IPS-18a (cell line): ENCODE results near the gene KIF20B.

Source experiments
- H3K27ac ChIP-seq: one replicate; pipeline ENCODE4 v1.5.1; 2013; ENCODE audit warnings: low read length
- H3K27me3 ChIP-seq: one replicate; pipeline ENCODE4 v1.6.1; 2013; ENCODE audit warnings: mild to moderate bottlenecking, low read length; ENCODE audit not compliant: control insufficient read depth, insufficient read depth
- H3K36me3 ChIP-seq: one replicate; pipeline ENCODE4 v1.6.1; 2013; ENCODE audit warnings: low read depth, low read length; ENCODE audit not compliant: control insufficient read depth
- H3K4me1 ChIP-seq: one replicate; pipeline ENCODE4 v1.6.1; 2013; ENCODE audit warnings: low read depth, low read length; ENCODE audit not compliant: control insufficient read depth
- H3K4me3 ChIP-seq: one replicate; pipeline ENCODE4 v1.5.1; 2013; ENCODE audit warnings: low read length
- H3K9ac ChIP-seq: one replicate; pipeline ENCODE4 v1.6.1; 2013; ENCODE audit warnings: mild to moderate bottlenecking, low read length, moderate library complexity
- H3K9me3 ChIP-seq: one replicate; pipeline ENCODE4 v1.6.1; 2013; ENCODE audit warnings: low read depth, low read length; ENCODE audit not compliant: control insufficient read depth

The KIF20B gene

DNA sequence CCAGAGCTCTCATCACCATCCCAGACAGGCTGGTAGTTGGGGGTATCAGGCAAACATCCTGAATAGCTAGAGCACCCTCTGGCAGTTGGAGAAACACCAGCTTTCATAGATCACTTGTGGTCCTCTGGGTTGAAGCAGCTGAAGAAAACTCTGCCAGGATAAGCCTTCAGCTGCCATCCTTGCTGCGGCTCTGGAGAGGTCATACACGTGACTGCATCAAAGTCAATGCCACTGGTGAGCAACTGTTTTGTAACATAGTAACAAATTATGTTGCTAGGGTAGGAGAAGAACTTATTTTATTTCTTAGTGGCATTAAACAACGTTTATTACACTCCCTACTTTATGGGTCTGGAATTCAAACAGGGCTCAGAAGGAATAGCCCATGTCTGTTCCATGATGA is 37.2 kb upstream of the KIF20B start:
- no peak overlapping the region for H3K27ac ChIP-seq
- H3K9ac ChIP-seq: no peak overlapping the region
- H3K27me3 ChIP-seq: no peaks in the 10 kb centered on the region
- no peak overlapping the region for H3K4me3 ChIP-seq
- H3K9me3 ChIP-seq: no peaks in the 10 kb centered on the region
- no peaks in the 10 kb centered on the region for H3K36me3 ChIP-seq
- no peaks in the 10 kb centered on the region for H3K4me1 ChIP-seq

DNA sequence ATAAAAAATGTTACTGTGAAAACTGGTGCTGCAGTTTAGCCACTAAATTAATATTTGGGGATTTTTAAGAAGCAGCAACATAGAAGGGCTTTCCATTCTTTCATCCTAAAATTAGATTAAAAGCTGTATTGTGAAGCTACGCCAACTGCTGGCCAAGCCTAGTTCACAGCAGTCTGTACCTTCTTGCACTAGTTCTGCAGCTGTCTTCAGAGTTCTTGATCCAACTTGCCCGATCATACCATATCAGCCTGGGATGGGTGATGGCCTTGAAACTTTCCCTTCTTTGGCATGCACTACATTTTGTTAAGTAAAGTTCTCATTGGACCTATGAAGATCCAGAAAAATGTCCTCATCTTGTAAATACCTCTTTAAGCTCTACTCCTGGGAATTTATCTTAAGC is 36.1 kb upstream of the KIF20B start:
- Histone ChIP-seq H3K4me1 (no peaks in the 10 kb centered on the region), H3K9me3 (no peaks in the 10 kb centered on the region), H3K4me3 (no peak overlapping the region), H3K27ac (no peak overlapping the region), H3K36me3 (no peaks in the 10 kb centered on the region), H3K27me3 (no peaks in the 10 kb centered on the region), H3K9ac (no peak overlapping the region)

DNA sequence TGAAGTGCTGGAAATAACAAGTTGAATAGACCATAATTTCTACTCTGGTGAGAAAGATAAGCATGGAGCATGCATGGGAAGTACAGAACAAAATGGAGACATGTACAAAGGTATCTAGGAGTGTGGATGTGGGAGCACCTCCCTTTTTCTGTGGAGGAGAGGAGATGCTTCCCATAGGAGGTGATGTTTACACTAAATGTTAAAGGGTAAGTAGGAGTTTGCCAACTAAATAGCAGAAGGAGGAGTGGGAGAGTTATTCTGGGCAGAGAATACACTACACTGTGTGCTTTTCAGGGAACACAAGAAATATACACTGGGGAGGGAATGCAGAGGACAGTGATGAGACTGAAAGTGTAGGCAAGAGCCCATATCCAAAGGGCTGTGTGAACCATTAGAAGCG is 35.3 kb upstream of the KIF20B start:
- Histone ChIP-seq H3K27me3 (no peaks in the 10 kb centered on the region), H3K9ac (no peak overlapping the region), H3K4me1 (no peaks in the 10 kb centered on the region), H3K36me3 (no peaks in the 10 kb centered on the region), H3K9me3 (no peaks in the 10 kb centered on the region), H3K27ac (no peak overlapping the region), H3K4me3 (no peak overlapping the region)

- no peak overlapping the region for H3K4me3 ChIP-seq
- H3K27ac ChIP-seq: no peak overlapping the region
- H3K36me3 ChIP-seq: no peaks in the 10 kb centered on the region
- no peaks in the 10 kb centered on the region for H3K4me1 ChIP-seq
- no peaks in the 10 kb centered on the region for H3K9me3 ChIP-seq
- H3K27me3 ChIP-seq: no peaks in the 10 kb centered on the region
- H3K9ac ChIP-seq: no peak overlapping the region
Measured at GRCh38 chr10:89668386-89669071, 32.9 kb upstream of the KIF20B start.

DNA sequence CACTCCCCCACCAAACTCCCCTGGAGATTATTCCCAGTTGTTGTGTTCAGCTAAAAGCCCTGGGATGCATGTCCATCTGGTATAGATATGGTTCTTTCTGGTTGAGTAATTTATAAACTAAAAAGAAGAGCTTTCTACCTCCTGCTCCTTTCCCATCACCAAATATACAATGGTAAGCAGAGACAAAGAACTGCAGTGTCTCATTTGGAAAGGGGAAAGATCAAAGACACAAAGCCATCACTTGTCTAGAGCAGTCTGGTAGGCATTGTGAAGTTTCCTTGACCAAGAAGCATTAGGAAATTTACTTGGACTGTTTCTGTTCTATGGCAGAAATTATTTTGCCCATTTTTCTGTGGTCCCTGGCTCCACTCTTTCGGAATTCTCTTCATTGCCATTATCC is 31.4 kb upstream of the KIF20B start:
- Histone ChIP-seq H3K4me1 (peaks cover 5% of the 10 kb centered on the region), H3K4me3 (no peak overlapping the region), H3K27ac (no peak overlapping the region), H3K9ac (no peak overlapping the region), H3K9me3 (no peaks in the 10 kb centered on the region), H3K36me3 (no peaks in the 10 kb centered on the region), H3K27me3 (no peaks in the 10 kb centered on the region)

DNA sequence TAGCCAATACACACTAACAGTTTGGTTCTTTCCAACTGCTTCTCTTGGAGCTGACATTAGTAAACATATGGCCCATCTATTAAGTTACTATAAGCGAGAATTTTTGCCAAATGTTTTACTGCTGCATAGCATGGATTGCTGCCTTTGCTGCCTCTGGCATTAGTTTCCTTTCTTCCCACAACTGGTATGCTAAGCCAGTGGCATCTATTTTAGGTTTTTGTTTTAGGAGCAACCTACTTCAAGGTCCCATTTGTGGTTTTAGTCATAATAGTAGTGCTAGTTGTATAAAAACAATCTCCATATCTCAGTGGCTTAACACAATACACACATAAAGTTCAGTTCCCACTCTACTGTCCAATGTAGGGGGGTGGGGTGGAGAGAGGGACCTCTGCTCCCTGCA is 30.5 kb upstream of the KIF20B start:
- Histone ChIP-seq H3K4me1 (peaks cover 12% of the 10 kb centered on the region), H3K9ac (no peak overlapping the region), H3K36me3 (no peaks in the 10 kb centered on the region), H3K27me3 (no peaks in the 10 kb centered on the region), H3K27ac (no peak overlapping the region), H3K4me3 (no peak overlapping the region), H3K9me3 (no peaks in the 10 kb centered on the region)

GRCh38 chr10:89677341-89677740 is 24.0 kb upstream of the KIF20B start:
- H3K27ac ChIP-seq: no peak overlapping the region
- no peak overlapping the region for H3K9ac ChIP-seq
- H3K4me3 ChIP-seq: no peak overlapping the region
- no peaks in the 10 kb centered on the region for H3K36me3 ChIP-seq
- H3K4me1 ChIP-seq: peaks cover 12% of the 10 kb centered on the region
- no peaks in the 10 kb centered on the region for H3K9me3 ChIP-seq
- H3K27me3 ChIP-seq: no peaks in the 10 kb centered on the region

DNA sequence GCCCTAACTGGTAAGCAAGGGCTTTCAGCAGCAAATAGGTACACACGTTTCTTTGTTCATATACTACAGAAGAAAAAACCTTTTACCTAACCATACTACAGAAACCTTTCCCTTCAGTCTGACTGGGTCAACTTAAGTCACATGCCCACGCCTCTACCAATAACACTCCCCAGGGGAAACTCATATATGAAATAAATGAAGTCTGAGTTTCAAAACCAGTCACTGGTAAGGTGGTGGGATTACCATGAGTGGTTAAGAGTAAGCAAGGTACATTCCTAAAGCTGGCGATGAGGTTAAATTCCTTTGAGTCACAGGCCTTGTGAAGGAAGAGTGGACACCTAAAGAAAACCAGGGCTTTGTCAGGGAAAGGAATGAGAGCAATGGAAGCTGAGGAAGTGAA is 21.4 kb upstream of the KIF20B start:
- Histone ChIP-seq H3K4me3 (no peak overlapping the region), H3K9ac (no peak overlapping the region), H3K27me3 (no peaks in the 10 kb centered on the region), H3K4me1 (peaks cover 7% of the 10 kb centered on the region), H3K27ac (no peak overlapping the region), H3K9me3 (no peaks in the 10 kb centered on the region), H3K36me3 (no peaks in the 10 kb centered on the region)

- Histone ChIP-seq H3K36me3 (no peaks in the 10 kb centered on the region), H3K4me3 (no peak overlapping the region), H3K27ac (no peak overlapping the region), H3K9me3 (no peaks in the 10 kb centered on the region), H3K9ac (no peak overlapping the region), H3K27me3 (no peaks in the 10 kb centered on the region), H3K4me1 (no peaks in the 10 kb centered on the region)
Measured at GRCh38 chr10:89683883-89684282, 17.5 kb upstream of the KIF20B start.

DNA sequence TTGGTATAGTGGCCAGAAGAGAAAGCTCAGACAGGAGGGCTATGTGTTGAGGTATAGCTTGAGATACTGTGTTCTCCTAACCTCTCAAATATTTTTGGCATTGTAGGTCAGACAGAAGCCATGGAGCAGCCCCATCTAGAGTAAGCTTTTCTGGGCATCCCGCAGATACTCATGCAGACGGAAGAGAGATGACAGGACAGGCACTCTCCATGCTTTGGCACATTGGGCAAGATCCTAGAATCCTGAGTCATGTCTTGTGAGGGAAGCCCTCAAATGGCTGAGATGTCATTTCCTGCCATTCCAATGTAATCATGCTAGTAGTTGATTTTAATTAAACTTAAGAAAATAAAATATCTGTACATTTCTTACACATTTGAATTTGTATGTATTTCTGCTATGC is 16.8 kb upstream of the KIF20B start:
- H3K9me3 ChIP-seq: no peaks in the 10 kb centered on the region
- H3K27me3 ChIP-seq: no peaks in the 10 kb centered on the region
- H3K4me1 ChIP-seq: no peaks in the 10 kb centered on the region
- no peak overlapping the region for H3K9ac ChIP-seq
- no peak overlapping the region for H3K4me3 ChIP-seq
- no peaks in the 10 kb centered on the region for H3K36me3 ChIP-seq
- H3K27ac ChIP-seq: no peak overlapping the region

DNA sequence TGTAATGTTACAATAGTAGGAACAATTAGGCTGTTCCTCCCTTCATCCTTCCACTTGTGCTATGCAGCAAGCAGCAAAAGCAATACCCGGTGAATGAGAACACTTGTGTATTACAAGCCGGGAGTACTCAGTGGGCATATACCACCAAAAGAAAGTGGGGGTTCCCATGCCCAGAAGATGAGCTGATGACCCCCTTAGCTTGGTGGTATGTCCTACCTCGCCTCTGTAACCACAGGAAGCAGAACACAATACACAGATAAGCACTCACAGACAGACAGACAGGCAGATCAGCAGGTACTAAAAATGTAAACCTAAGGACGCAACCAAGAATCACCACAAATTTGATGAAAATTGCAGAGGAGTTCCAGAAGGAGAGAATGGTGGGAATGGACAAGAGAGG is 15.5 kb upstream of the KIF20B start:
- H3K27ac ChIP-seq: no peak overlapping the region
- no peaks in the 10 kb centered on the region for H3K36me3 ChIP-seq
- H3K9me3 ChIP-seq: no peaks in the 10 kb centered on the region
- no peaks in the 10 kb centered on the region for H3K27me3 ChIP-seq
- H3K9ac ChIP-seq: no peak overlapping the region
- no peak overlapping the region for H3K4me3 ChIP-seq
- no peaks in the 10 kb centered on the region for H3K4me1 ChIP-seq

DNA sequence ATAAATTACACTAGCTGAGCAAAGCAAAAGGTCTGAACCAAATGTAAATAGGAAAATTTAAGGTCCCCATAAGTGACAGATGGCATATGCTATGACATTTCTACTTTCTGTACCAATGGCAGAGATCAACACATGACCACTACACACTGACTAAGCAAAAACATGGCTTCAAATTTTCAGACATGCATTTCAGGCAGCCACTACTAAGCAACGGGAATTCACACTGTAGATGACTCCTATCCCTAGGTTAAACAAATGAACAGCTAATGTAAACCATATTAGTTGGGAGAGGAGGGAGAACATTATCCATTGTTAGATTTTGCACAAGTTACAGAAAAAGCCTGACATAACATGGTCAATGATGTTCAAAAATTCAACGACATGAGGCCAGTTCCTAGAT is 11.4 kb upstream of the KIF20B start:
- Histone ChIP-seq H3K36me3 (no peaks in the 10 kb centered on the region), H3K27ac (no peak overlapping the region), H3K4me1 (no peaks in the 10 kb centered on the region), H3K9ac (no peak overlapping the region), H3K27me3 (no peaks in the 10 kb centered on the region), H3K9me3 (no peaks in the 10 kb centered on the region), H3K4me3 (no peak overlapping the region)
